ENCODE results near the gene C13orf42.

C13orf42 gene

DNA sequence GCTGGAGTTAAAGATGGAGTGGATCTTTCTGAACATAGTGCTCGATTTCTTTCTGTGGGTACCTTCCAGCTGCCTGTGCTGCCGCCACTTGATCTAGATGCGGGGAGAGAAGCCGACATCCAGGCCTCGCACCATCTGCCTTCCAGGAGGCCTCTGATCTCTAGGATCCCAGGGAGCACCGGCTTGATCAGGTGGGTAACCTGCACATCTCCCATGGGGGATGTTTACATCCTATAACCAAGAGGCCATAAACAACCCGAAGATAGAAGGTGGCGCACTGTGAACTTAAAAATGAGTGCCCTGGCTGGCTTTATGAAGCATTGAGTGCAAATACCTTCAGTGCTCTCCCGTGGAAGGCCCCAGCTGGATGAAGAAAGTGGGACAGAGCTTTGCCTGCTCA lies at the start of gene C13orf42:
C13orf42 (minus strand) TSS at position 101 of the 400 bp plus-strand sequence; CDS start at position 36, 65 bp downstream.
- no peak for DNase-seq

DNA sequence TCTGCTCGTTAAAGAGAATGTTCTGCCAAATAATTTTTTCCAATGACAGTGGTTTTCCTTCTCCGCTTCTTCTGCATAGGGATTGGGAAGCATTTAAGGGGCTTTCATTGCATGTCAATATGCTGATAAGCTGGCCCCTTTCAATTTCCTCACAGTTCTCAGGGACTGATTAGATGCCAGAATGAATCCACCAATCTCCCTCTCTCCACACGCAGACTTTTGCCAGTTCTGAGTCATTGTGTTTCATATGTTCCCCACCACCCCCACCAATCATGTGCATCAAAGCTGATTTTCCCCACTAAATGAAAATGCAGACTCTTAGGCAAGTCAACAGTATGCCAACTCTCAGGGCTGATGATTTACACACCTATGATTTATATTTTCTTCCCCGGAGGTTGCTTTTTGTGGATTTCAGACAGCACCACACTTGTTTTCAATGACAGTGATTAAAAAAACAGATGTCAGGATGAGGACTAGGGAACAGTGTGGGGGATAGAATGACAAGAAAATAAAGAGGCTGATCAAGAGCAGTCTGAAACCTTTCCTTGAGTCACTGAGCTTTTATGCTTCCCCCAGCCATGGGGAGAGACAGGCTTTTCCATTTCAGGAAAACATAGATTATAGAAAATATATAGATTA lies 47.9 kb upstream of the C13orf42 start:
- DNase-seq: peak; percentile 18

DNA sequence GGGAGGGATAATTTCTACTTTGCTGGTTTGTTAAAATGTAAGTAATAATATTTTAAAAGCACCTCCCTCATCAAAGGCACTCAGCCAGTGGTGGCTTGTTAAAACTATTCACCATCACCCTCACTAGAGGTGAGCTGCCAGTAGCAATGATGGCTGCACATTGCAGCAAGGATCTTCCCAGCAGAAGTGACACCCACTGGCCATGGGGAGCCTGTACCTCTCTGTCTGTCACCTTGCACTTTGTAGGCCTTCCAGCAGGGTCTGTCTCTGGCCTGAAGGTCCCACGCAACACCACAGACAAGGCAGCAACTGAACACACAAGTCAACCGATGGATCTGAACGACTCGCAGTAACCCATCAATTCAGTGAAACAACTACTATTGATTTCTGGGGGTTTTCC lies 47.3 kb upstream of the C13orf42 start:
- no peak for DNase-seq

DNA sequence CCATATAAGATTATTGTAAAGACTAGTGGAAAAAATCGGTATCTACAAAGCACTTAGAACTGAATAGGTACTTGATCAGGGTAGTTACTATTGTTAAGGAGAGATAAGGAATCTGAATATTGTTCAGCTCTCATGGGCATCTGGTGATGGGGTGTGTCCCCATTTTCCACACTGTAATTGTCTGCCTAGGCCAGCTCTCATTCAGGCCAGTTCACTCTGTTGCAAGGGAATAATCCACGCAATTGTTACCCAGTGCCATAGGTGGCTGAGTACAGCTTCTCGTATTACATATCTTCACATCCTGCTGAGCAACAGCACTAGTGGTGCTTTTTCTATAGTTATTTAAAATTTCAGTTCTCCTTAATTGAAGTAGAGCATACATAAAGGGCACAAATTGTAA lies 45.6 kb upstream of the C13orf42 start:
- no peak for DNase-seq

DNA sequence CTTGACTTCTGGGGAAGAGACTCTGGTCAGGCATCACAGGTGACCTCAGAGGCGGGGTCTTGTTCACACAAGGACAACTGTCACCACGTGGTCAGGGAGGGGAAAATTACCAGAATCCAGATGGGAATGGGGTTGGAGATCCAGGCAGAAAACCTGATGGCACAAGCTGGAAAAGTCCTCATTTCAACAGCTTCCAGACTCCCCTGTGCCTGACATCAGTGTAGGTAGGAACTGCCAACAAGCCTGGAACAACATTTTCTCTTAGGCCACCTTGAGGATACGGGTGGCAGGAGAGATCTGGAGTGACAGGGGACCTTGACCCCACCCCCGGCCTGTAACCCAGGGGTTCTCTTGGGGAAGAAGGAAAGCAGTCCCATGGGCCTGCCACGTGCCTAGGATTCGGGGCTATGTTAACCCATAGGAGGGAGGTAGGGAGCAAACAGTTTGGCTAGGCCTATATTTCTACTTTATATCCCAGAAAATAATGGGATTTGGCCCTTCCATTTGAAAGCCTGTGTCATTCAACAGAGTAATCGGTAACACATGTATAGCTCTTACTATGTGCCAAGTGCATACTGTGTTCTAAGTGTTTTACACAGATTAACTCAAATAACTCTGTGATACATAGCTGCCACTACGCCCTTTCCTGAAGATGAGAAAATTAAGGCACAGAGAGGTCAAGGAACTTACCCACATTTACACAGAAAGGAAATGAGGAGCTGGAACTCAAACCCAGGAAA lies 44.9 kb upstream of the C13orf42 start:
- no peak for DNase-seq

GRCh38 chr13:51155161-51155560 lies 44.1 kb upstream of the C13orf42 start:
- DNase-seq: no peak

- peak; percentile 36 for DNase-seq
Measured at GRCh38 chr13:51154029-51154555, 43.0 kb upstream of the C13orf42 start.

- no peak for DNase-seq
Measured at GRCh38 chr13:51153527-51153926, 42.5 kb upstream of the C13orf42 start.

DNA sequence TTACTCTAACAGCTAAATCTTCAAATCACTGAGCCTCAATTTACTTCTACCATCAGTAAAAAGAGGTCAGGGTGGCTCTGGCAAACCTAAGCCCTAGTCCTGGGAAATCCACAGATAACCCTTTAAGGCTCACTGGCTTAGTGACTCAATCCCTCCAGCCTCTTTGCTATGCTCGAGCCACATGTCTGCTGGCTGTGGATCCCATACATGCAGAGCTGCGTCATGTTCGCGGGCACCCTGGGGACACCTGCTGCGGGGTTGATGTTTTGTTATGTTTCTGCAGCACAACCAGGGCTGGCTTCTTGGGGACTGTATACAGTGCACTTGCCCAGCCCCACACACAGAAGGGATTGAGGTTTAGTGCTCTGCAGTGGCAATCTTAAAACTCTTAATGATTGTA lies 41.6 kb upstream of the C13orf42 start:
- no peak for DNase-seq

DNA sequence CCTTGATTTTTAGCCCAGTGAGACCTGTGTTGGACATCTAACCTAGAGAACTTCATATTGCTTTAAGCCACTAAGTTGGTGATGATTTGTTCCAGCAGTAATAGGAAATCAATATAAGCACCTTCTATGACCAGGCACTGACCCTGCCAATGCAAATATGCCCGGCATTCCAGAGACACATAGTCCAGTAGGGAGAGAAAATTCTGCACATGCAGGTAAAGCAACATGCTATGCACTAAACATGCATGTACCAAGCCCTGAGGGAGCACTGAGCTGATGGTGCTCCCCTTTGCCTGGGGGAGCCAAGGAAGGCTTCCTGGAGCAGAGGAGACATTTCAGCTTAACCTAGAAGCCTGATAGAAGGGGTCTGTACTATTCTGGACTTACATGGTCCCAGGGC lies 40.4 kb upstream of the C13orf42 start:
- DNase-seq: no peak

DNA sequence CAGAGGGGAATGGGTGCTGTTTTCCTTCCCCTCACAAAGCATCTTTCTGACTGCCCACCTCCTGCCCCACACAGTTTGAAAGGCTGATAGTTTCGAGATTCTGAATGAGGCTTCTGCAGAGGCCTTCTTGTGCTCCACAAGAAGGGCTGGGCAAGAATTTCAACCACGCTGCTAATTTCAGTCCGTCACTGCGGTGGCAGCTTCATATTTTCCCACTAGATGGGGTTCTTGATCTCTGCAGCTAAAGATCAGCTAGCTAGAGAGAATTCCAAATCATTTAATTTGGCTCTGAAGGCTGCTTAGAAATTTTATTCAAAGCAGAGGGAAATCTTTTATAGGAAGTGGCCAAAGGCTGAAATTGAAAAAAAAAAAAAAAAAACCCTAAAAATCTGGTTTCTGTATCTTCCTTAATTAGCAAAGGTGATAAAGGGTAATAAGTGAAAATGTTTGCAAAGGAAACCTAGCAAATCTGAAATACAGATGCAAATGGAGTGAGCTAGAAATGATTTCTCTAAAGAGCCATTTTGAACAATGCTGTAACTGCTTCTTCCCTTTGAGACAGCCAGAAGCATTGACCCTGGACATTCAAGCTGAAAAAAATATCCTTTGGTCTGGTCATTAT lies 38.0 kb upstream of the C13orf42 start:
- DNase-seq: peak; percentile 11

GRCh38 chr13:51148223-51148951 lies 37.3 kb upstream of the C13orf42 start:
- no peak for DNase-seq

GRCh38 chr13:51147732-51148131 lies 36.7 kb upstream of the C13orf42 start:
- DNase-seq: no peak

GRCh38 chr13:51146667-51147066 lies 35.6 kb upstream of the C13orf42 start:
- no peak for DNase-seq

- DNase-seq: no peak
Measured at GRCh38 chr13:51137250-51137649, 26.2 kb upstream of the C13orf42 start.

GRCh38 chr13:51136276-51136980 lies 25.4 kb upstream of the C13orf42 start:
- no peak for DNase-seq

GRCh38 chr13:51134763-51135365 lies 23.8 kb upstream of the C13orf42 start:
- DNase-seq: no peak

- no peak for DNase-seq
Measured at GRCh38 chr13:51130348-51130747, 19.3 kb upstream of the C13orf42 start.

- DNase-seq: peak; percentile 65
Measured at GRCh38 chr13:51125495-51126226, 14.6 kb upstream of the C13orf42 start.

- peak; percentile 38 for DNase-seq
Measured at GRCh38 chr13:51122868-51123566, 11.9 kb upstream of the C13orf42 start.

- DNase-seq: peak; percentile 48
Measured at GRCh38 chr13:51120873-51121272, 9.8 kb upstream of the C13orf42 start.
